Neural progenitor cell (in vitro differentiated cells): ENCODE data around the gene IL15.

Experiments
- CTCF ChIP-seq: fragments of 200-600 bp; sonication (generic); IDR thresholded peaks from 2 replicates; pipeline ENCODE4 v1.5.1; 2017; ENCODE audit warnings: antibody characterized with exemption, mild to moderate bottlenecking
- EZH2 ChIP-seq: fragments of 200-600 bp; sonication (generic); IDR thresholded peaks from 2 replicates; pipeline ENCODE4 v1.6.1; 2017; ENCODE audit warnings: antibody characterized with exemption, mild to moderate bottlenecking, moderate library complexity
- EZH2phosphoT487 ChIP-seq: fragments of 200-600 bp; sonication (generic); IDR thresholded peaks from 2 replicates; pipeline ENCODE4 v1.6.1; 2017; ENCODE audit warnings: antibody characterized with exemption

- no peak for TF ChIP-seq CTCF
- no peak for TF ChIP-seq EZH2
- no peak for TF ChIP-seq EZH2phosphoT487
These were observed 103.3 kb downstream of the IL15 start for GRCh38 chr4:141739636-141740035.
